Activated gamma-delta T cell (primary cell): ENCODE results near the gene UNC45B.
"Not testable (repeated sequence)": the region's sequence is repeated elsewhere in the genome, so short reads cannot be mapped to it uniquely, and the experiment has no call there.

Experiments used
- DNase-seq: peaks from one replicate; lab custom pipeline; 2025; lab: John Stamatoyannopoulos, UW

UNC45B gene

DNA sequence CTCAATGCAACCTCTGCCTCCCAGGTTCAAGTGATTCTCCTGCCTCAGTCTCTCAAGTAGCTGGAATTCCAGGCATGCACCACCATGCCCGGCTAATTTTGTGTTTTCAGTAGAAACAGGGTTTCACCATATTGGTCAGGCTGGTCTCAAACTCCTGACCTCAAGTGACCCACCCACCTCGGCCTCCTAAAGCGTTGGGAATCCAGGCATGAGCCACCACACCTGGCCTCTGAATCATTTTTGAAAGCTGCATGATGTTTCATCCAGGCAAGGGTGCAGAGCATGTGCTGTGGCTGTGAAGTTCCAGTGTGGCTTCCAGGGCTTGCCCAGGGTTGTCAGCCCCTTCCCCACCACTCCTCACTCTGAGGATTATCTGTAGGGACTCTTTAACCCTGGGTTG lies 24.7 kb downstream of the UNC45B start:
- DNase-seq, result not testable (repeated sequence)

DNA sequence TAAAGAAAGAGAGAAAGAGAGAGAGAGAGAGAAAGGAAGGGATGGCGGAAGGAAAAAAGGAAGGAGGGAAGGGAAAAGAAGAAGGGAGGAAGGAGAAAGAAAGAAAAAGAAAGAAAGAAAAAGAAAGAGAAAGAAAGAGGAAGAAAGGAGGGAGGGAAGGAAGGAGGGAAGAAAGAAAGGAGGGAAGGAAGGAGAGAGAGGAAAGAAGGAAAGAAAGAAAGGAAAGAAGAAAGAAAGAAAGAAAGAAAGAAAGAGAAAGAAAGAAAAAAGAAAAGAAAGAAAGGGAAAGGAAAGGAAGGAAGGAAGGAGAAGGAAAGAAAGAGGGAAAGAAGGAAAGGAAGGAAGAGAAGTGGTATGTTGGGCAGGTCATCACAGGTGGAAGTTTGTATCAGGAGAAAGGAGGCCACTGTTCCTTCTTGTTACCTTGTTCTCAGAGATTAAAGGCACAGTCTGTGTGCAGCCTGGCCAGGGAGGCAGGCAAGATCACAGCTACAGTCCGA lies 27.3 kb downstream of the UNC45B start:
- no peak for DNase-seq

DNA sequence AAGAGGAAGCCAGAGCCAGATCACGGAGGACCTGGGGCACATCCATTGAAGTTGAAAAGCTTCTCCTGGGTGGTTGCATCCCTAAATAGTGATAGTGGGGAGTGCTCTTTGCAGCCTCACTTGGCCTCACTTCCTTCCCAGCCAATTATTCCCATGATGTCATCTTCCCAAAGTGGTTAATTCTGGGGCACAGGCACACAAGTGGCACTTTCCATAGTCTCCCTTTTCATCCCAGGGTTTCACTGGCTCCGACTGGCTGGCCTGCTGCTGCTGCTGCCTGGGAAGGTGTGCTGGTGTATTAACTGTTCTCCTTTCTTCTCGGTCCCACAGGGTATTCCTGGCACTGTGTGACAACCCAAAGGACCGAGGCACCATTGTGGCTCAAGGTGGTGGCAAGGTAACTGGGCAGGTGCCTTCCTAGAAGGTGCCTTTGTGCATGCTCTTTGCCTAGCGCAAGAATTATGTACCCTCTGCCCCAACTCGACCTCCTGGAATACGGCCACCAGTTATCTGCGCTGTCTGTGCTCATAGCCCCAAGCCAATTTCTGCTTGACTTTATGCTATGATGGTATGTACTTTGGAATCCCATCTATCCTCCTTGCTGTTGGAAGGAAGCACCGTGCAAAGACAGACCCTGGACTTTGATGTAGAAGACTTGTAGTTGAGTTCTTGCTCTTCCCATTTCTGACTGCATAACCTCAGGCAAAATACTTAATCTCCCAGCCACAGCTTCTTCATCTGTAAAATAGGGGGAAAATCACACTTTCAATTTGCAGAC lies 28.2 kb downstream of the UNC45B start:
- DNase-seq, result no peak

DNA sequence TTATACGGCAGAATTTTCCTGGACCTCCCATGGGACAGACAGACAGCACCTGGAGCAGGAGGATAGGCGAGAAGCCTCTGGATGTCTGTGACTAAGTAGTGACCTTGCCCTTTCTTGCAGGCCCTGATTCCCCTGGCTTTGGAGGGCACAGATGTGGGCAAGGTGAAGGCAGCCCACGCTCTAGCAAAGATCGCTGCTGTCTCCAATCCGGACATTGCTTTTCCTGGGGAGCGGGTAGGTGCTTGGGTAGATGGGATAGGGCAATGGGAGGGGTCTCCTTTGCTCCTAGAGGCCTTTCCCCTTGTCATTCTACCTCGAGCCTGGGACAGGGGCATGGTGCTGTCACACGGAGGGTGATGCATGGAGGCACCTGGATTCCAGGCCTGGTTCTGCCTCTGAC lies 29.3 kb downstream of the UNC45B start:
- no peak for DNase-seq

DNA sequence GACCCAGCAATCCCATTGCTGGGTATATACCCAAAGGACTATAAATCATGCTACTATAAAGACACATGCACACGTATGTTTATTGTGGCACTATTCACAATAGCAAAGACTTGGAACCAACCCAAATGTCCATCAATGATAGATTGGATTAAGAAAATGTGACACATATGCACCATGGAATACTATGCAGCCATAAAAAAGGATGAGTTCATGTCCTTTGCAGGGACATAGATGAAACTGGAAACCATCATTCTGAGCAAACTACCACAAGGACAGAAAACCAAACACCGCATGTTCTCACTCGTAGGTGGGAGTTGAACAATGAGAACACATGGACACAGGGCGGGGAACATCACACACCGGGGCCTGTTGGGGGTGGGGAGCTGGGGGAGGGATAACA lies 31.8 kb downstream of the UNC45B start:
- not testable (repeated sequence) for DNase-seq

DNA sequence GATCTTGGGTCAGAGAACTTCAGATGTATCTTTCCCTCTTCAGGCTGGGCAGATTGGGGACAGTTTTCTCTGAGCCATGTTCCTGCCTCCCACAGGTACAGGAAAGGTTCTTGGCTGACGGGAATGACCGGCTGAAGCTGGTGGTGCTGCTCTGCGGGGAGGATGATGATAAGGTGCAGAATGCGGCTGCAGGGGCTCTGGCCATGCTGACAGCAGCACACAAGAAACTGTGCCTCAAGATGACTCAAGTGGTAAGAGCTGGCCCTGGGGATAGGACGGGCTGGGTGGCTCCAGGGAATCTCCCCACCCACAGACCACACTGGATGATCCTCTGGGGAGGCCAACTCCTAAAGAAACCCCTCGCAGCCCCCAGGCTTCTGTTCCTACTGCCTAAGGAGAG lies 35.7 kb downstream of the UNC45B start:
- DNase-seq, result no peak

DNA sequence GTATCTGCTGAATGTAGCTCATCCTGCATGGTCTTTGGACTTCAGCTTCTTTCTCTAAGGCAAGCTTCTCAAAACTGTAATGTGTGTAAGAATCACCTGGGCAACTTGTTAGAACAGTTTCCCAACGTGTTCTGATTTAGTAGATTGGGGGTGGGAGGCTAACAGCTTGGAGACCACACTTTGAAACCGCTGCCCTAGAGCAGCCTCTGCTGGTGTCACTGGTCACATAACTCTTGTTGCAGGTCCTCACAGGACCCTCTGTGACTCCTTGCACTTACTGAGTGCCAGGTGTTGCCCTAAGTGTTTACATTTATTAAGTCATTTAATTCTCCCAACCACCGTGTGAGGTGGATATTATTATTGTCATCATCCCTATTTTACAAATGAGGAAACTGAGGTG lies 36.7 kb downstream of the UNC45B start:
- no peak for DNase-seq

DNA sequence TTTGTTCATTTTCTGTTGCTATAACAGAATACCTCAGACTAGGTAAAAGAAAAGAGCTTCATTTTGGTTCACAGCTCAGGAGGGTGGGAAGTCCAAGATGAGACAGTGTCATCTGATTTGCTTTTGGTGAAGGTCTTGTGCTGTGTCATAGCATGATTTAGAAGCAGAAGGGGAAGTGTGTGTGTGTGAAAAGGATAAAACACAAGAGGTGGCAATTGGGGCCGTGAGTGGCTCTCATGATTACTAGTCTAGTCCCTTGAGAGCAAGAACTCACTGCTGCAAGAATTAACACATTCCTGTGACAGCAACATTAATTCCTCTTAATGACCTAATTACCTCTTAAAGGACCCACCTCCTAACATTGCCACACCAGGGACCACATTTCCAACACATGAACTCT lies 38.2 kb downstream of the UNC45B start:
- no peak for DNase-seq

DNA sequence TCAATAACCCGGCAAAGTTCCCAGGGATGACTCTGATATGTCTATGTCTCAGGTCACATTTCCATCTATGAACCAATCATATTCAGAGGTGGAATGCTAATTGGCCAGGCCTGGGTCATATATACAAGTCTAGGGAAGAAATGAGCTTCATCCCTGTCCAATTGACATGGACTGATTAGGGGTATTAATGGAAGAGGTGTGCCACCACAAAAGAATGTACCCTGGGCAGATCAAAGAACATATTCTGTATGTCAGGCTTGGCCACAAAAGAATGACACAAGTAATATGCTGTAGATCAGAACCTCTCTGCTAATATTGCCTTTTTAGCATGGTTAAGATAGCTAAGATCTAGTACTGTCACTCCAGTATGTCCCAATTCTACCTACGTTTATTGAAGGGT lies 39.9 kb downstream of the UNC45B start:
- DNase-seq, result no peak

DNA sequence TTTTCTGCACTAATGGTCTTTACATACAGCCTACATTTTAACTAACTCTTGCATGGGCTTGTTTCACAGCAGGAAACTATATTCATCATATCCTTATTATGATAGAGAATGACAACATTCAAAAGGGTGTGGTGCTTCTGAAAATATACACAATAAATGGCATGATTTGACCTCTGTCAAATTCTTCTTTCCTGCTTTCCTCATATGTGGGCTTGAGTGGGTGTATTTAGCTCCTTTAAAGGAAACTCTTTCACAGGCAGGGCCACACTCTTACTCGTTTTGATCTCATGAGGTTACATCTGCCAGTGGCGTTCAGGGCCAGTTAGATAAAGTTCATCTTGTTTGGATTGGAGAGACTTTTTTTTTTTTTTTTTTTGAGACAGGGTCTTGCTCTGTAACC lies 40.5 kb downstream of the UNC45B start:
- no peak for DNase-seq

DNA sequence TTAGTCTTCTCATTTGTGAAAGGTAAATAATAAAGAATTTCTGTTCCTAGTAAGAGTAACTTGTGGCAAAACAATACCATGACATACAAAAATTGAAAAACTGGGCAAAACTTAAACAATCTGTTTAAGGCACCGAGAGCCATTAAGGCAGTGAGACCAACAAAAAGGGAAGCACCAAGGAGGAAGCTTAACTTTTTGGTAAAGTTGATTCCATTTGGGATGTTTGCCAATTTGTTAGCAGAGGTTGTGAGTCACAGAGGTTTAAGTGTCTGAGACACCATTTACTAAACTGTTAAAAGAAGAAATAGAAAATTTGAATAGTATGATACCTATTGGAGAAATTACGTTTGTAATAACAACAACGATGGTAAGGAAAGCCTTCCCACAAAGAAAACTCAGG lies 41.7 kb downstream of the UNC45B start:
- DNase-seq, result no peak

DNA sequence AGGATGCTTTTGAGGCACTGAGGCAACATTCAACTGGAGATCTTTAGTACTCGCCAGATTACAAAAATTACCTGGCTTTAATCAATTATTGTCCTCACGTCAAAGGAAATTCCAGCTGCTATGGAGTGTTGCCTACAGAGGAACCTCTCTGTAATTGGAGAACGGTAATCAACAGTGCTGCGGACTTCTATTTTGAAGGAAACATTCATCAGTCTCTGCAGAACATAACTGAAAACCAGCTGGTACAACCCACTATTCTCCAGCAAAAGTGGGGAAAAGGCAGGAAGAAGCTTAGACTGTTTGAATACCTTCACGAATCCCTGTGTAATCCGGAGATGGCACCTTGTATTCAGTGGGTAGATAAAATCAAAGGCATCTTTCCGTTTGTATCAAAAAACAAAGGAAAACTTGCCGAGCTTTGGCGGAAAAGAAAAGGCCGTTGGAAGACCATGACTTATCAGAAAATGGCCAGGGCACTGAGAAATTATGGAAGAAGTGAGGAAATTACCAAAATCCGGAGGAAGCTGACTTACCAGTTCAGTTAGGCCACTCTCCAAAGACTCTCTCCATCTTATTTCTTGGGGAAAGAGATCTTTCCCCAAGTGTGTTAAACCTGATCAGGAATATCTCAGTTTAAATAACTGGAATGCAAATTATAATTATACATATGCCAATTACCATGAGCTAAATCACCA lies 43.5 kb downstream of the UNC45B start:
- no peak for DNase-seq

DNA sequence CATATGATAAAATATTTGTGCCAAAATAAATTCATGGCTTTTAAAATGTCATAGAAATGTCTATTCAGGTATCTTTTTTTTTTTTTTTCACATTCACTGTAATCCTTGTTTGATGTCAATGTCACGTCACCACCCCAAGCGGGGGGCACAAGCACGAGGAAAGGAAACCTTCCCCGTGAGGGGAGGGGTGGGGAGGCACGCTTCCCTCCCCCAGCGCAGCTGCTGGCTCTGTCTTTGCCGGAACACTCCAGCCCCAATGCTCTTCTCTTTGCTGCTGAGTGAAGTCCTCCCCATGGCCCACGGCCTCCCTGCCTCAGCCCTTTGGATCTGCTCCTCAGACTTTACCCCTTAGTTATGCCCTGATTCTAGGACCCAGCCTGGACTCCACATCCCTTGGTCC lies 45.1 kb downstream of the UNC45B start:
- no peak for DNase-seq

DNA sequence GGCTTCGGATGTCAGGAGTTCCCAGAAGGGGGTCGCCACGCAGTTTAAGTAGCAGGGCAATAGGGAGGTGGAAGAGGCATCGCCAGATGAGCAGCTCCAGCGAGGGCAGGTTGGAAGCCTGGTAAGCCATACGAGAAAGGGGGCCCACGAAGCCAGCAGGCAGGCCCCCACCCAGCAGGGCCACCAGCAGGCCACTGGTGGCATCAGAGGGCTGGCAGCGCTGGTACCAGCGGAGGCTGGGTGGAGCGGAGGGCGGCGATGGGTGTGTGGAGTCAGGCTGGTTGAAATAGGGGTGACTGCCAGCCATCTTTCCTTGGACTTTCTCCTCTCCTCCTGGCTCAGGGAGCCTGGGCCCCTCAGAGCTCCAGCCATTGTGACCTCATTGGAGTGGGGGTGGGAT lies 46.4 kb downstream of the UNC45B start, which contains the start of gene SLC35G3:
Gene SLC35G3, minus strand, starts transcription at position 393 of the 400 bp plus-strand sequence. Its CDS starts 86 bp downstream, at position 307.
- DNase-seq, result not testable (repeated sequence)

DNA sequence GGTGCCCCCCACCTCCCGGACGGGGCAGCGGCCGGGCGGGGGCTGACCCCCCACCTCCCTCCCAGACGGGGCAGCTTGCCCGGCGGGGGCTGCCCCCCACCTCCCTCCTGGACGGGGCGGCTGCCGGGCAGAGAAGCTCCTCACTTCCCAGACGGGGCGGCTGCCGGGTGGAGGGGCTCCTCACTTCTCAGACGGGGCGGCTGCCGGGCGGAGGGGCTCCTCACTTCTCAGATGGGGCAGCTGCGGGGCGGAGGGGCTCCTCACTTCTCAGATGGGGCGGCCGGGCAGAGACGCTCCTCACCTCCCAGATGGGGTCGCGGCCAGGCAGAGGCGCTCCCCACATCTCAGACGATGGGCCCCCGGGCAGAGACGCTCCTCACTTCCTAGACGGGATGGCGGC lies 47.4 kb downstream of the UNC45B start:
- DNase-seq, result not testable (repeated sequence)

DNA sequence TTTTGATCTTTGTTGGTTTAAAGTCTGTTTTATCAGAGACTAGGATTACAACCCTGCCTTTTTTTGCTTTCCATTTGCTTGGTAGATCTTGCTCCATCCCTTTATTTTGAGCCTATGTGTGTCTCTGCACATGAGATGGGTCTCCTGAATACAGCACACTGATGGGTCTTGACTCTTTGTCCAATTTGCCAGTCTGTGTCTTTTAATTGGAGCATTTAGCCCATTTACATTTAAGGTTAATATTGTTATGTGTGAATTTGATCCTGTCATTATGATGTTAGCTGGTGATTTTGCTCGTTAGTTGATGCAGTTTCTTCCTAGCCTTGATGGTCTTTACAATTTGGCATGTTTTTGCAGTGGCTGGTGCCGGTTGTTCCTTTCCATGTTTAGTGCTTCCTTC lies 55.0 kb downstream of the UNC45B start:
- not testable (repeated sequence) for DNase-seq

DNA sequence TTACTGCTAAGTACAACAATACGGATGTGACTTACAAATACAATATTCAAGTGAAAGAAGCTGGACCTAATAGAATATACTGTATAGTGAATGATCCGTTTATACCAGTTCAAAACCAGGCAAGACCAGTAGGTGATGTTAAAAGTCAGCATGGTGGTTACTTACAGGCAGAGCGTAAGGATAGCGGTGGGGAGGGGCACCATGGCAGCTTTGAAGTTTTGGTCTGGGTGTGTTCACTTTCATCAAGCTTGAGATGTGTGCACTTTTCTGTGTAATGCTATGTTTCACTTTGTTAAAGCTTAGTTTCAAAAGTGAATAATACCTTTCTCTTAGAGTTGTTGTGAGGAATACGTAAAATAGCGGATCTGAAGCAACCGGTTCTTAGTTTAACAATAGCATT lies 63.1 kb downstream of the UNC45B start:
- no peak for DNase-seq

DNA sequence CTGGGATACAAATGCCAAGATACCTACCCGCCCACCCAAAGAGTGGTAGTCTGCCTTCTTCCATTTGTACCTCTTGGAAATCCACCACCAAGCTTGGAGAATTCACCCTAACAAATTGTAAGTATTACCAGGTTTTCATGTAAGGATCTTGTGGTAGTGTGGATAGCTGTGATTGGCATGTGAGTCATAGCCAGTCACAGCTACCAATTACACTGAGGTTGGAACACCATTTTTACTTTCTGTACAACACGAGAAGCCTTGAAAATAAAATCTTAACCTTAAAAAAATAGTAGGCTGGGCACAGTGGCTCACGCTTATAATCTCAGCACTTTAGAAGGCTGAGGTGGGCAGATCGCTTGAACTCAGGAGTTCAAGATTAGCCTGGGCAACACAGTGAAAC lies 65.1 kb downstream of the UNC45B start:
- DNase-seq, result no peak

DNA sequence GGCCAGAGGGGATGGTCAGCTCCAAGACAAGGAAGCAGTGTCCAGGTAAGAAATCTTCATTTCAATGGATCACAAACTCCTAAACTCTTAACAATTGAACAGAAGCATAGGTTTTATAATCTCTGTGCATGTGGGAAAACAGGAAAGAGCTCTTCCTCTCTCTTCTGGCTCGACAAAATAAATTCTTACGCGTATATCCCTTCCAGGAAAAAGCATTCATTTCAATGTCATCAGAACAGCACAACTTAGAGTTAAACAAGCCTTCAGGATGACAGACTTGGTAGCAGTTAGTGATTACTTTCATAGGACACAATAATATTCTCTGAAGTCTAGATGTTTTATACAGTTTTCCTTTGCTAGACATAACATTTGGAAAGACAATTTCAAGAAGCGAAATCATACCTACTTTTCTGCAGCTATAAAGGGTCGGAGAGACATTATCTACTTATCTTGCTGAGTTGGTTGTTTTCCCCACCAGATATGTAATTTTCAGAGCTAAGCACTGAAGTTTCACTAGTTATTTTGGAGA lies 65.9 kb downstream of the UNC45B start:
- DNase-seq, result no peak

DNA sequence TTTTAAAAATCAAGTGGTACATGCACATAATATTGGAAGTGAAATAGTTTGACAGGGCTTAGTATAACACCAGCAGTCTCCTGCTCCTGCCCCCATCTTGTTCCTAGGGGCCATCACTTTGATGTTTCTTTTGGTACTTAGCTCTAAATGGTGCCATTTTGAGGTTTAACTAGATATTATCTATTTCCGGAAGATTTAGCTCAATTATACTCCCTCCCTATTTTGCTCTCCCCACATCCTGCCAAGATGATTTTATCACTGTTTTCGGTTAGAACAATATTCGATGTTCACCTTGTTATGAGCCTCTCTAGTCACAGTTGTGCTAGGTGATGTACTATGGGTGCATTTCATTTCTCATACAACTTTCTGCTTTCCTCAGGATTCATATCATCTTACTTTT lies 66.6 kb downstream of the UNC45B start:
- no peak for DNase-seq

DNA sequence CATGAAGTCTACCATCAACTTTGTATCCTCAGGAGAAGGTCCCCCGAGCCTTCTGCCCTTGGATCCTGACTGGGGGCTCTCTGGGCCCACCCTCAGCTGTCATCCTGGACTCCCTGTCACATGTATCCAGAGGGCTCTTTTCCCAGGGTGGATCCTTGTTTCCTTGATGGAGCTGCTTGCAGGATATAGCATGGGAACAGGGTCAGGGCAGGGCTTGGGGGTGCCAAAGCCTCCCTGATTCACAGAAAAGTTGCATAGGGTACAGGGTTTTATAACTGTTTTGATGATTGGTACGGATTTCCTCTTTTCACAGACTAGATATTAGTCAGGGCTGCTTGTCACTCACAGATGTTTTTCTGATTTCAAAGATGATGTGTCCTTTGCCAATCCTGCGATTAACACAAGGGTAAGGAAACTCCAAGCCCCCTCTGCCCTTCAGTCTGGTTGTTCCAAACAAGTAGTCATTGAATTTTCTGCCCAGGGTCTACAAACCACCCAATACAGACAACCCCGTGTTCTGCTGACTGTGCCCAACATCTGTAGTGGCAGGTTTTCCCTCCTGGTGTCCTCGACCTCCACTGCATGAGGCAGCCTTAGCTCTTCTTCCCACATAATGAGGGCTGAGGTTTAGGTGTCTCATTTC lies 67.1 kb downstream of the UNC45B start:
- no peak for DNase-seq

DNA sequence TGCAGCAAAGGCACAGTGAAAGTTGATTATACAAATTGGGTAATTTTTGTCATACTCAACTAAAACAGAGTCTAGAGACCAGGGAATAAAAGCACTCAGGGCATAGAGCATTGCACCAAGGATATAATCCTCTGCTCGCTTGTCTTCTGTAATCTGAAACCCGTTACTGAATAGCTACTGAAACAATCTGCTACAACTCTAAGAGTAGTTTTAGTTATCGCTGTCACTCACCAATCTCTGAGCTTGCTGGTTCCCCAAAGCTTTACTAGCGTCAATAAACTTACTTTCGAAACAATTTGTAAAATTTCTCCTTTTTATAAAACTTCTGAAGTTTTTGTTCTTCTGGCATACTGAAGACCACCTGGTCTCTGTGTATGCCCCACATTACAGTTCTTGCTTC lies 69.5 kb downstream of the UNC45B start:
- no peak for DNase-seq

DNA sequence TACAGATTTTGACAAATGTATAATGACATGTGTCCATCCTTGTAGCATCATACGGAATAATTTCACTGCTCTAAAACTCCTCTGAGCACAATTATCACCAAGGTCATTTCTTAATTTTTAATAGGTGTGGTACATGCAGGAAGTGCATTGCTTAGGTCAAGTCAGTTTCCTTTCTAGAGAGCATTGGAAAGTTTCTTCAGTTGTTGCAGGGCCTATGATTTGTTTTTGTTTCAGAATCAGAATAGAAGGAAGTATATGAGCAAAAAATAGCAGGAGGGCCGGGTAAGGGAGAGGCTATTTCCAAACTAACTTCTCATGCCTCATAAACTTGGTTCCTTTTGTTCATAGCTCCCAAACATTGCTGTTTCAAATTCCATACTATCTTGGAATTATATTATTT lies 71.3 kb downstream of the UNC45B start:
- no peak for DNase-seq
